IMR-90 (cell line): ENCODE results near the gene SMIM33. TPM values are rescaled to one million over a fixed set of nuclear protein-coding genes. Genes with fewer than 3 reads are reported as not detected.

ENCODE experiments used
- ATAC-seq: fragments of 200-7000 bp; cut with Tn5 transposase; 2 replicates; pipeline ENCODE4 v1.9.1; 2020; ENCODE audit warnings: low read depth, mild to moderate bottlenecking, moderate library complexity
- BruUV-seq: library from RNA; stranded (reverse); fragments of 400-500 nt; replicated peaks from 2 replicates; lab custom pipeline; 2021; lab: Mats Ljungman, UMichigan
- CTCF ChIA-PET: fragments of 300-600 bp; formaldehyde crosslinking; extraction: SDS; loops from one replicate; lab custom pipeline; 2021; ENCODE audit warnings: antibody characterized with exemption; lab: Yijun Ruan, JAX
- POLR2A ChIA-PET: fragments of 300-600 bp; sonication (Branson Sonifier 250); formaldehyde crosslinking; loops from one replicate; lab custom pipeline; 2022; ENCODE audit warnings: antibody characterized with exemption; ENCODE audit not compliant: unreplicated experiment; lab: Charles Lee
- DNase-seq: peaks from one replicate; pipeline ENCODE4 v3.0.0; 2013
- H2AFZ ChIP-seq: replicated peaks from 2 replicates; pipeline ENCODE3; 2013; ENCODE audit warnings: low read length, mild to moderate bottlenecking; ENCODE audit not compliant: poor library complexity
- H2AK5ac ChIP-seq: 2 replicates; pipeline ENCODE4 v1.6.1; 2013; ENCODE audit warnings: low read depth, low read length, inconsistent platforms
- H2AK9ac ChIP-seq: replicated peaks from 2 replicates; pipeline ENCODE3; 2013; ENCODE audit warnings: mild to moderate bottlenecking, low read depth, low read length, moderate library complexity; ENCODE audit not compliant: poor library complexity
- H2BK120ac ChIP-seq: 2 replicates; pipeline ENCODE4 v1.6.1; 2013; ENCODE audit warnings: low read depth, low read length, inconsistent platforms
- H2BK15ac ChIP-seq: 3 replicates; pipeline ENCODE4 v1.6.1; 2013; ENCODE audit warnings: low read depth, low read length, inconsistent platforms
- H2BK20ac ChIP-seq: 2 replicates; pipeline ENCODE4 v1.6.1; 2013; ENCODE audit warnings: low read depth, mild to moderate bottlenecking, inconsistent platforms, low read length, moderate library complexity
- H2BK5ac ChIP-seq: 2 replicates; pipeline ENCODE4 v1.6.1; 2013; ENCODE audit warnings: mild to moderate bottlenecking, low read depth, low read length, inconsistent platforms; ENCODE audit not compliant: poor library complexity, severe bottlenecking
- H3K14ac ChIP-seq: replicated peaks from 2 replicates; pipeline ENCODE4 v1.6.1; 2013; ENCODE audit warnings: low read depth, low read length, inconsistent platforms
- H3K18ac ChIP-seq: 2 replicates; pipeline ENCODE4 v1.6.1; 2013; ENCODE audit warnings: low read depth, low read length, control low read depth
- H3K23ac ChIP-seq: 2 replicates; pipeline ENCODE4 v1.6.1; 2013; ENCODE audit warnings: low read depth, low read length, inconsistent platforms
- H3K27ac ChIP-seq: 2 replicates; pipeline ENCODE4 v1.5.1; 2013; ENCODE audit warnings: mild to moderate bottlenecking, control low read depth, low read length; ENCODE audit not compliant: insufficient read depth
- H3K27me3 ChIP-seq: 2 replicates; pipeline ENCODE4 v1.6.1; 2013; ENCODE audit warnings: low read length; ENCODE audit not compliant: control insufficient read depth, insufficient read depth
- H3K36me3 ChIP-seq: 2 replicates; pipeline ENCODE4 v1.6.1; 2013; ENCODE audit warnings: low read length, mixed read lengths; ENCODE audit not compliant: control insufficient read depth, insufficient read depth
- H3K4ac ChIP-seq: 2 replicates; pipeline ENCODE4 v1.6.1; 2013; ENCODE audit warnings: low read depth, low read length, inconsistent platforms
- H3K4me1 ChIP-seq: 2 replicates; pipeline ENCODE4 v1.6.1; 2013; ENCODE audit warnings: low read length, mixed read lengths; ENCODE audit not compliant: control insufficient read depth, insufficient read depth
- H3K4me2 ChIP-seq: 2 replicates; pipeline ENCODE4 v1.6.1; 2013; ENCODE audit warnings: low read depth, mild to moderate bottlenecking, control low read depth, low read length, moderate library complexity
- H3K4me3 ChIP-seq: 2 replicates; pipeline ENCODE4 v1.5.1; 2013; ENCODE audit warnings: low read depth, mild to moderate bottlenecking, control low read depth, low read length, moderate library complexity; ENCODE audit not compliant: insufficient read depth
- H3K56ac ChIP-seq: 2 replicates; pipeline ENCODE4 v1.6.1; 2013; ENCODE audit warnings: low read length, inconsistent platforms; ENCODE audit not compliant: insufficient read depth; ENCODE audit errors: extremely low read depth
- H3K79me1 ChIP-seq, 2 experiments: 2 replicates each; pipeline ENCODE4 v1.6.1; 2013; ENCODE audit warnings: low read length in 2 of 2, inconsistent platforms in 1 of 2, low read depth in 1 of 2
- H3K9ac ChIP-seq: 2 replicates; pipeline ENCODE4 v1.6.1; 2013; ENCODE audit warnings: low read depth, low read length, control low read depth
- H3K9me1 ChIP-seq: 2 replicates; pipeline ENCODE4 v1.6.1; 2013; ENCODE audit warnings: low read length, inconsistent platforms; ENCODE audit not compliant: insufficient read depth
- H3K9me3 ChIP-seq: 2 replicates; pipeline ENCODE4 v1.6.1; 2013; ENCODE audit warnings: low read length; ENCODE audit not compliant: control insufficient read depth, insufficient read depth
- H4K20me1 ChIP-seq: 2 replicates; pipeline ENCODE4 v1.6.1; 2013; ENCODE audit warnings: low read length, inconsistent platforms; ENCODE audit not compliant: insufficient read depth
- H4K5ac ChIP-seq: 2 replicates; pipeline ENCODE4 v1.6.1; 2013; ENCODE audit warnings: mild to moderate bottlenecking, low read depth, low read length, control low read depth
- H4K8ac ChIP-seq, 2 experiments: 2 replicates each; pipeline ENCODE4 v1.6.1; 2013; ENCODE audit warnings: low read depth in 2 of 2, low read length in 2 of 2, control low read depth in 1 of 2, inconsistent platforms in 1 of 2
- H4K91ac ChIP-seq: 2 replicates; pipeline ENCODE4 v1.6.1; 2013; ENCODE audit warnings: low read depth, low read length, inconsistent platforms; ENCODE audit not compliant: insufficient read depth
- BHLHE40 ChIP-seq: fragments of 150-350 bp; IDR thresholded peaks from 2 replicates; pipeline ENCODE4 v1.6.1; 2016; ENCODE audit warnings: mild to moderate bottlenecking, low read depth, low read length
- CEBPB ChIP-seq: IDR thresholded peaks from 2 replicates; pipeline ENCODE4 v1.6.1; 2012; ENCODE audit warnings: low read depth, low read length, improper control_type of control experiment
- CHD1 ChIP-seq: IDR thresholded peaks from 2 replicates; pipeline ENCODE4 v1.6.1; 2012; ENCODE audit warnings: low read depth, low read length, improper control_type of control experiment
- CTCF ChIP-seq: conservative IDR thresholded peaks from 2 replicates; pipeline ENCODE4 v1.5.1; 2012; ENCODE audit warnings: mild to moderate bottlenecking, low read depth, low read length, improper control_type of control experiment
- ELK1 ChIP-seq: fragments of 150-350 bp; IDR thresholded peaks from 2 replicates; pipeline ENCODE4 v1.6.1; 2016; ENCODE audit warnings: low read depth, mild to moderate bottlenecking, low read length, moderate library complexity, borderline replicate concordance
- FOS ChIP-seq: fragments of 150-350 bp; IDR thresholded peaks from 2 replicates; pipeline ENCODE4 v1.6.1; 2016; ENCODE audit warnings: low read depth, low read length
- MAFK ChIP-seq: IDR thresholded peaks from 2 replicates; pipeline ENCODE4 v1.6.1; 2012; ENCODE audit warnings: low read depth, low read length, improper control_type of control experiment
- MAZ ChIP-seq: IDR thresholded peaks from 2 replicates; pipeline ENCODE4 v1.6.1; 2012; ENCODE audit warnings: low read depth, mild to moderate bottlenecking, low read length, improper control_type of control experiment, moderate library complexity, borderline replicate concordance
- NFE2L2 ChIP-seq: fragments of 150-350 bp; IDR thresholded peaks from 2 replicates; pipeline ENCODE4 v1.6.1; 2016; ENCODE audit warnings: low read depth, mild to moderate bottlenecking, low read length
- POLR2A ChIP-seq: IDR thresholded peaks from 2 replicates; pipeline ENCODE4 v1.6.1; 2012; ENCODE audit warnings: mild to moderate bottlenecking, low read depth, low read length
- RAD21 ChIP-seq: IDR thresholded peaks from 2 replicates; pipeline ENCODE4 v1.6.1; 2012; ENCODE audit warnings: low read length, improper control_type of control experiment
- RCOR1 ChIP-seq: IDR thresholded peaks from 2 replicates; pipeline ENCODE4 v1.6.1; 2012; ENCODE audit warnings: mild to moderate bottlenecking, low read length, improper control_type of control experiment; ENCODE audit not compliant: insufficient replicate concordance
- RFX5 ChIP-seq: IDR thresholded peaks from 2 replicates; pipeline ENCODE4 v1.8.0; 2012; ENCODE audit warnings: low read depth, mild to moderate bottlenecking, low read length, moderate library complexity
- SMC3 ChIP-seq: fragments of 150-350 bp; IDR thresholded peaks from 2 replicates; pipeline ENCODE4 v1.6.1; 2016; ENCODE audit warnings: low read depth, mild to moderate bottlenecking, antibody characterized with exemption, low read length, moderate library complexity
- USF2 ChIP-seq: fragments of 150-350 bp; IDR thresholded peaks from 2 replicates; pipeline ENCODE4 v1.6.1; 2017; ENCODE audit warnings: mild to moderate bottlenecking, antibody characterized with exemption, low read length, low read depth
- WGBS, 2 experiments: methylation state at CpG; one replicate each; pipeline versions ENCODE4 v1.1.5 to v1.1.7; 2013; ENCODE audit warnings: missing lambda C conversion rate in 2 of 2; ENCODE audit not compliant: insufficient read length in 1 of 2; ENCODE audit errors: extremely low coverage in 2 of 2; 5-methylcytosine and 5-hydroxymethylcytosine counted together
- dilution Hi-C: fragments of 300-500 bp; cut with HindIII; formaldehyde crosslinking; loops from one replicate; pipeline ENCODE4 v1.14.3; 2018; ENCODE audit warnings: low sequenced_read_pairs; ENCODE audit not compliant: unreplicated experiment
- in situ Hi-C: fragments of 300-500 bp; cut with MboI; formaldehyde crosslinking; loops from 3 replicates; pipeline ENCODE4 v1.14.3; 2019; ENCODE audit warnings: low sequenced_read_pairs, inconsistent platforms, mixed read lengths
- intact Hi-C: fragments of 100-400 bp; cut with micrococcal nuclease; formaldehyde crosslinking; loops from 2 replicates; pipeline ENCODE4 v1.10.0; 2022
- polyA plus RNA-seq, 3 experiments: library from polyadenylated mRNA; depleted of rRNA; stranded (reverse); fragments of >200 nt; gene quantifications; 2 replicates each; pipeline ENCODE4 v1.2.3, GENCODE V29; 2012; ENCODE audit warnings: low replicate concordance in 1 of 3
- total RNA-seq: library from RNA; depleted of rRNA; stranded (reverse); fragments of >200 nt; gene quantifications from 2 replicates; pipeline ENCODE4 v1.2.3, GENCODE V29; 2012

Gene SMIM33
- total and polyA plus RNA-seq, 2 of the 4 experiments (the other 2 are of a cell fraction), result not detected

DNA sequence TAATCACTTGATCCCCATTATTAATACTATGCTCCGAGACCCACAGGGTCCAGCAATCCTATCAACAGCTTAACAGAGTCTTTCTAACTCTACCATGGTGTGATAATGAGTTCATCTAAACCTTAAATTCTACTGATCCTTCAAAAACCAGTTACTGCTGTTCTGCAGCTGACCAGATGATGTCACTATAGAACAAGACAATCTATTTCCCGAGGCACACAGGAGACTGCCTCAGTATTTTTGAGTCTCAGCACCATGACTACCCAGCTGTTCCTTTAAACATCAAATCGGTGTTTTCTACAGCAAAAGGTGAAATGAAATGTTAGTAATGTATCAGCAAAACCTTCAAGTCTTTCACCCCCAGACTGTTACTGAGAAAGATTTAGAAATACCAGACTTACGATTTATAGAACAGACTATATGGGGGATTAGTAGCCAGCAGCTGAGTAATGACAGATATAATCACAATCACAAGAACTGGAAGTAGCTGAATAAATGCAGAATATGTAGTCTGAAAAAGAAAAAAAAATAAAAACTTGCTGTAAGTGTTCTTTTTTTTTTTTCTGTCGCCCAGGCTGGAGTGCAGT lies 48.4 kb upstream of the SMIM33 start:
- 0 out of 2 replicates have a peak, but pooled peaks cover 7% of the 10 kb centered on the region for H3K9me1 ChIP-seq
- H3K27ac ChIP-seq, result no peak overlapping the region
- dilution Hi-C loops, result loop anchor here (25.0 kb wide), 1 partner anchor 90 kb away; no protein-coding TSS in a partner anchor
- intact Hi-C loops, result loop anchor here (1.0 to 5.0 kb wide), 4 partner anchors 91 to 345 kb away; partner anchors contain the start of gene UBE2D2
- H2AK5ac ChIP-seq, result no peak overlapping the region
- no peak overlapping the region for H3K18ac ChIP-seq
- ChIA-PET POLR2A (no interaction called here), CTCF (interaction anchor here (0.6 to 2.4 kb wide), 16 partner anchors 16 to 354 kb away, joined by 3 to 32 read pairs (median 4); partner anchors contain the start of gene STING1)
- H2AK9ac ChIP-seq, result no peak overlapping the region
- H3K9me3 ChIP-seq, result no peaks in the 10 kb centered on the region
- in situ Hi-C loops, result loop anchor here (5.0 to 10.0 kb wide), 2 partner anchors 95 to 342 kb away; no protein-coding TSS in a partner anchor
- no peak overlapping the region for H2BK5ac ChIP-seq
- H3K23ac ChIP-seq, result no peak overlapping the region
- H3K27me3 ChIP-seq, result no peaks in the 10 kb centered on the region
- no peak overlapping the region for H2BK20ac ChIP-seq
- H3K4me3 ChIP-seq, result no peak overlapping the region
- H4K20me1 ChIP-seq, result no peaks in the 10 kb centered on the region
- H2AFZ ChIP-seq, result no peak overlapping the region
- H2BK15ac ChIP-seq, result no peak overlapping the region
- H3K56ac ChIP-seq, result no peak overlapping the region
- no peak overlapping the region for H3K4me2 ChIP-seq
- DNase-seq (peak; percentile 78), ATAC-seq (peak; percentile 96)
- H3K36me3 ChIP-seq, result peaks cover 30% of the 10 kb centered on the region
- no peak overlapping the region for H2BK120ac ChIP-seq
- H4K8ac ChIP-seq, result no peak overlapping the region
- no peak overlapping the region for H3K9ac ChIP-seq
- no peak overlapping the region for H4K5ac ChIP-seq
- no peak overlapping the region for H3K14ac ChIP-seq
- H3K79me1 ChIP-seq, result no peaks in the 10 kb centered on the region
- no TSS peak for BruUV-seq
- H3K4ac ChIP-seq, result no peak overlapping the region
- WGBS, 2 experiments, result no CpG with 5 or more reads among the region's 5 CpGs
- peaks cover 7% of the 10 kb centered on the region; the same call in 1 of the 2 replicates for H3K4me1 ChIP-seq
- no peak overlapping the region for H4K91ac ChIP-seq
- peak; percentile 94 for TF ChIP-seq SMC3
- peak; percentile 97 for TF ChIP-seq RAD21
- peak; percentile 94 for TF ChIP-seq CTCF
- TF ChIP-seq NFE2L2, result no peak
- no peak for TF ChIP-seq ELK1
- TF ChIP-seq USF2, result no peak
- no peak for TF ChIP-seq RCOR1
- TF ChIP-seq BHLHE40, result no peak
- no peak for TF ChIP-seq CHD1
- no peak for TF ChIP-seq FOS
- TF ChIP-seq MAZ, result no peak
- no peak for TF ChIP-seq RFX5
- TF ChIP-seq MAFK, result 0 out of 2 replicates have a peak, but pooled peaks have one; percentile 1
- TF ChIP-seq POLR2A, result 0 out of 2 replicates have a peak, but pooled peaks have one; percentile 34
- TF ChIP-seq CEBPB, result no peak
